Chondrocyte (in vitro differentiated cells): ENCODE results near the gene CCAR1. TPM values are rescaled to one million over a fixed set of nuclear protein-coding genes. Genes with fewer than 3 reads are reported as not detected.
"Not testable (repeated sequence)": the region's sequence is repeated elsewhere in the genome, so short reads cannot be mapped to it uniquely, and the experiment has no call there.

Experiments
- DNase-seq: peaks from one replicate; pipeline ENCODE4 v3.0.0; 2021; ENCODE audit warnings: mixed read lengths, low spot score
- H3K27ac Mint-ChIP-seq: one replicate; pipeline ENCODE4 v1.8.0; 2021; ENCODE audit warnings: mild to moderate bottlenecking, moderate library complexity, mixed read lengths; ENCODE audit not compliant: unreplicated experiment
- H3K27me3 Mint-ChIP-seq: 2 replicates; pipeline ENCODE4 v1.8.0; 2021; ENCODE audit warnings: low read depth, mixed read lengths
- H3K36me3 Mint-ChIP-seq: 2 replicates; pipeline ENCODE4 v1.8.0; 2021; ENCODE audit warnings: low read depth, mixed read lengths
- H3K4me1 Mint-ChIP-seq: 2 replicates; pipeline ENCODE4 v1.8.0; 2021; ENCODE audit warnings: low read depth, mild to moderate bottlenecking, mixed read lengths
- H3K4me3 Mint-ChIP-seq: one replicate; pipeline ENCODE4 v1.8.0; 2021; ENCODE audit warnings: mild to moderate bottlenecking, moderate library complexity, mixed read lengths; ENCODE audit not compliant: unreplicated experiment
- H3K9me3 Mint-ChIP-seq: 2 replicates; pipeline ENCODE4 v1.8.0; 2021; ENCODE audit warnings: low read depth, mixed read lengths
- CTCF ChIP-seq: fragments of 200-600 bp; sonication (generic); IDR thresholded peaks from 2 replicates; pipeline ENCODE4 v1.5.0; 2021; ENCODE audit warnings: antibody characterized with exemption, mild to moderate bottlenecking, moderate library complexity
- total RNA-seq: library from RNA; stranded (reverse); gene quantifications from 3 replicates; pipeline ENCODE4 v1.2.1, GENCODE V29; 2021

Gene CCAR1
- total RNA-seq, 1 donor from 2014 or later = 57.6 TPM

GRCh38 chr10:68804692-68805091 is 83.7 kb downstream of the CCAR1 start:
- no peak overlapping the region for H3K27ac Mint-ChIP-seq
- TF ChIP-seq CTCF = no peak
- no peaks in the 10 kb centered on the region for H3K36me3 Mint-ChIP-seq

DNA sequence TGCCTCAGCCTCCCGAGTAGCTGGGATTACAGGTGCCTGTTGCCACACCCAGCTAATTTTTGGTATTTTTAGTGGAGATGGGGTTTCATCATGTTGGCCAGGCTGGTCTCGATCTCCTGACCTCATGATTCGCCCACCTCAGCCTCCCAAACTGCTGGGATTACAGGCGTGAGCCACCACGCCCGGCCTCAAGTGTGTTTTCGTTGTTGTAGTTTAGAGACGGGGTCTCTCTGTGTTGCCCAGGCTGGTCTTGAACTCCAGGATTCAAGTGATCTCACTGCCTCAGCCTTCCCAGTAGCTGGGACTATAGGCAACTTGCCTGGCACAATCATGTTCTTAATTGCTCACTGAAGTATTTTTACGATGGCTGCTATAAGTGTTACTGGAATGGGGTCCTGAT is 89.8 kb downstream of the CCAR1 start:
- not testable (repeated sequence) for H3K27ac Mint-ChIP-seq, H3K9me3 Mint-ChIP-seq, H3K4me3 Mint-ChIP-seq, H3K27me3 Mint-ChIP-seq, H3K4me1 Mint-ChIP-seq, DNase-seq, H3K36me3 Mint-ChIP-seq

More at GRCh38 chr10:68804692-68805091, 83.7 kb downstream of the CCAR1 start:
- H3K27me3 Mint-ChIP-seq = no peaks in the 10 kb centered on the region
- no peaks in the 10 kb centered on the region for H3K4me1 Mint-ChIP-seq
- DNase-seq = no peak
- no peak overlapping the region for H3K4me3 Mint-ChIP-seq
- H3K9me3 Mint-ChIP-seq = no peaks in the 10 kb centered on the region

GRCh38 chr10:68811314-68812009 is 90.4 kb downstream of the CCAR1 start:
- H3K27me3 Mint-ChIP-seq = no peaks in the 10 kb centered on the region
- H3K4me3 Mint-ChIP-seq = no peak overlapping the region
- TF ChIP-seq CTCF = no peak
- H3K27ac Mint-ChIP-seq = no peak overlapping the region
- H3K9me3 Mint-ChIP-seq = no peaks in the 10 kb centered on the region
- H3K36me3 Mint-ChIP-seq = no peaks in the 10 kb centered on the region
- H3K4me1 Mint-ChIP-seq = peaks cover 8% of the 10 kb centered on the region
- no peak for DNase-seq

GRCh38 chr10:68812420-68812819 is 91.4 kb downstream of the CCAR1 start:
- H3K9me3 Mint-ChIP-seq = no peaks in the 10 kb centered on the region
- no peak for DNase-seq
- H3K4me3 Mint-ChIP-seq = no peak overlapping the region
- no peaks in the 10 kb centered on the region for H3K27me3 Mint-ChIP-seq
- no peaks in the 10 kb centered on the region for H3K36me3 Mint-ChIP-seq
- H3K4me1 Mint-ChIP-seq = peaks cover 8% of the 10 kb centered on the region
- TF ChIP-seq CTCF = no peak
- no peak overlapping the region for H3K27ac Mint-ChIP-seq

DNA sequence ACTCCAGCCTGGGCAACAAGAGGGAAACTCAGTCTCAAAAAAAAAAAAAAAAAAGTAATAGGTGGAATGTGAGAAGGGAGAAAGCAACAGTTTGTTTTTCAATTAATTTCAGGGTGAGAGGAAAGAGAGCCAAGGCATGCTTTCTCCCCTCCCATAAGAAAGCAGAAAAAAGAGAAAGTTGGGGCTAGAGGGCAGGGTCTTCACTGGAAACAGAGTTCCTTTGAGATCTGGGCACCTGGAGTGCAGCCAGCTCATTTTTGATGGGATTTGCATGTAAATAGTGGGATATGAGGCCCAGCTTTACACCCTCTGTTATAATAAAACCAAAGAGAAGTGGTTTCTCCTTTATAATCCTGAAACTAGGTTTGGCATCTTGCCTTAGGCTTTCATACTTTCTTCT is 92.5 kb downstream of the CCAR1 start:
- H3K9me3 Mint-ChIP-seq = no peaks in the 10 kb centered on the region
- H3K27ac Mint-ChIP-seq = no peak overlapping the region
- H3K27me3 Mint-ChIP-seq = no peaks in the 10 kb centered on the region
- no peaks in the 10 kb centered on the region for H3K36me3 Mint-ChIP-seq
- peaks cover 8% of the 10 kb centered on the region for H3K4me1 Mint-ChIP-seq
- H3K4me3 Mint-ChIP-seq = no peak overlapping the region
- TF ChIP-seq CTCF = no peak
- no peak for DNase-seq

- Mint-ChIP-seq H3K9me3 (no peaks in the 10 kb centered on the region), H3K27me3 (no peaks in the 10 kb centered on the region), H3K4me3 (no peak overlapping the region), H3K4me1 (peaks cover 8% of the 10 kb centered on the region), H3K27ac (no peak overlapping the region), H3K36me3 (no peaks in the 10 kb centered on the region)
- TF ChIP-seq CTCF = no peak
- DNase-seq = no peak
These were observed 95.9 kb downstream of the CCAR1 start for GRCh38 chr10:68816796-68817412.

- not testable (repeated sequence) for H3K9me3 Mint-ChIP-seq, H3K27ac Mint-ChIP-seq, H3K27me3 Mint-ChIP-seq, H3K4me3 Mint-ChIP-seq, H3K4me1 Mint-ChIP-seq, H3K36me3 Mint-ChIP-seq, DNase-seq
These were observed 99.3 kb downstream of the CCAR1 start for GRCh38 chr10:68820359-68820758.

- not testable (repeated sequence) for H3K9me3 Mint-ChIP-seq, H3K27me3 Mint-ChIP-seq, H3K4me1 Mint-ChIP-seq, DNase-seq, H3K36me3 Mint-ChIP-seq, H3K27ac Mint-ChIP-seq, H3K4me3 Mint-ChIP-seq
These were observed 101.6 kb downstream of the CCAR1 start for GRCh38 chr10:68822626-68823025.
